DMS114 treated with DMSO at 0.1 percent for 48 hours (cell line): ENCODE measurements around the gene SERPINB1.
"Not testable (repeated sequence)": the region's sequence is repeated elsewhere in the genome, so short reads cannot be mapped to it uniquely, and the experiment has no call there.

ENCODE experiments used
- DNase-seq: peaks from one replicate; lab custom pipeline; 2025; ENCODE audit not compliant: unreplicated experiment; lab: John Stamatoyannopoulos, UW

Gene SERPINB1

GRCh38 chr6:2819115-2819514 lies 22.5 kb downstream of the SERPINB1 start:
- DNase-seq: no peak

GRCh38 chr6:2818593-2818992 lies 23.1 kb downstream of the SERPINB1 start:
- no peak for DNase-seq

GRCh38 chr6:2817903-2818443 lies 23.7 kb downstream of the SERPINB1 start:
- no peak for DNase-seq

- DNase-seq: no peak
Measured at GRCh38 chr6:2816158-2816557, 25.5 kb downstream of the SERPINB1 start.

- no peak for DNase-seq
Measured at GRCh38 chr6:2812695-2813094, 29.0 kb downstream of the SERPINB1 start.

GRCh38 chr6:2810092-2810671 lies 31.5 kb downstream of the SERPINB1 start:
- DNase-seq: no peak

GRCh38 chr6:2809015-2809414 lies 32.6 kb downstream of the SERPINB1 start:
- no peak for DNase-seq

- DNase-seq: no peak
Measured at GRCh38 chr6:2807342-2808090, 34.1 kb downstream of the SERPINB1 start.

GRCh38 chr6:2806644-2807043 lies 35.0 kb downstream of the SERPINB1 start:
- no peak for DNase-seq

GRCh38 chr6:2805031-2805430 lies 36.6 kb downstream of the SERPINB1 start:
- no peak for DNase-seq

GRCh38 chr6:2804516-2804915 lies 37.1 kb downstream of the SERPINB1 start:
- no peak for DNase-seq

- no peak for DNase-seq
Measured at GRCh38 chr6:2803731-2804429, 37.8 kb downstream of the SERPINB1 start.

GRCh38 chr6:2802521-2803060 lies 39.1 kb downstream of the SERPINB1 start:
- DNase-seq: no peak

- not testable (repeated sequence) for DNase-seq
Measured at GRCh38 chr6:2801687-2802086, 40.0 kb downstream of the SERPINB1 start.

- no peak for DNase-seq
Measured at GRCh38 chr6:2800552-2801316, 40.9 kb downstream of the SERPINB1 start.

- DNase-seq: no peak
Measured at GRCh38 chr6:2799936-2800527, 41.6 kb downstream of the SERPINB1 start.

GRCh38 chr6:2798586-2799134 lies 43.0 kb downstream of the SERPINB1 start:
- DNase-seq: no peak

- DNase-seq: no peak
Measured at GRCh38 chr6:2797564-2798031, 44.1 kb downstream of the SERPINB1 start.

- DNase-seq: no peak
Measured at GRCh38 chr6:2796861-2797260, 44.8 kb downstream of the SERPINB1 start.

GRCh38 chr6:2795956-2796355 lies 45.7 kb downstream of the SERPINB1 start:
- DNase-seq: no peak
